ENCODE measurements around the gene U2AF1L4.

The U2AF1L4 gene

DNA sequence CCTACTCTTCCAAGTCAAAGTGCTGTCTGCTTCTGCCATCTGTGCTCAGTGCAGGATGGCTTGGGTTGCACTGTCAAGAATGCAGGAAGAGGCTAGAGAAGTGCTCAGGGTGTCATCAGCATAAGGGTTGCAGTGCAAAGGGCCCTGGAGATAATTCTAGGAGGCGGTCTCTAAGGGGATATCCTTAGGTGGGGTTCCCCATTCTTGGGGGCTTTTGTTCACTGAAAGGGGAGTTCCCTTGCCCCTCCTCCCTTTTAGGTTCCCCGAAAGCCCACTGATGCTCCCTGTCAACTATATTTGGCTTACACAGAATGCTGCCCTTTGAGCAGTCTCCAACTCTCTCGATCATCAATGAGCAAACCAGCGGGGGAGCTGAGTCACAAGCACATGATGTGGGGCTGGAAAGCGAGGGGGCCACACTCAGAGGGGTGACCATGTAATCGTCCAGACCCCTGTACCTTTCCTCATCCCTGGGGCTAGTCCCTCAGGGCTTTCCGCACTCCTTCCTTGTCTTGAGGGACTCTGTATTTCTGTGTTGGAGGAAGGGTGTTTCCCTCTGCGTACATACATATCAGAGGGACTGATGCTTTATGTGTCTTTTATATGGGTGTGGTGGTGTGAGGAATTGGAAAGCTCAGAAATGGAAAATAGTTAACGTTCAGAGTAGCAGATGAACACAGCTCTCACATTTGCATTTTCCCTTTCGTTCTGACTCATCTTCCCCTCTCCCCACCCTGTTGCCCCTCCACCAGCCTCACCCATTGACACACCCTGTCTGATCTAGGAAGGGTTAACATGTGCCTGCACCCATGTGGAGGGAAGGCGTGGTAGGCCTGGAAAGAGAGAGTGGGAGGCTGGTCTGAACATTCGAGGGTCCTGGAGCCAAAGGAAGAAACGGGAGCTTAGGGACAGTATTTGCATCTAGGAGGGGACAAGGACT lies 34.2 kb downstream of the U2AF1L4 start:
- TF ChIP-seq, protein P1, sequence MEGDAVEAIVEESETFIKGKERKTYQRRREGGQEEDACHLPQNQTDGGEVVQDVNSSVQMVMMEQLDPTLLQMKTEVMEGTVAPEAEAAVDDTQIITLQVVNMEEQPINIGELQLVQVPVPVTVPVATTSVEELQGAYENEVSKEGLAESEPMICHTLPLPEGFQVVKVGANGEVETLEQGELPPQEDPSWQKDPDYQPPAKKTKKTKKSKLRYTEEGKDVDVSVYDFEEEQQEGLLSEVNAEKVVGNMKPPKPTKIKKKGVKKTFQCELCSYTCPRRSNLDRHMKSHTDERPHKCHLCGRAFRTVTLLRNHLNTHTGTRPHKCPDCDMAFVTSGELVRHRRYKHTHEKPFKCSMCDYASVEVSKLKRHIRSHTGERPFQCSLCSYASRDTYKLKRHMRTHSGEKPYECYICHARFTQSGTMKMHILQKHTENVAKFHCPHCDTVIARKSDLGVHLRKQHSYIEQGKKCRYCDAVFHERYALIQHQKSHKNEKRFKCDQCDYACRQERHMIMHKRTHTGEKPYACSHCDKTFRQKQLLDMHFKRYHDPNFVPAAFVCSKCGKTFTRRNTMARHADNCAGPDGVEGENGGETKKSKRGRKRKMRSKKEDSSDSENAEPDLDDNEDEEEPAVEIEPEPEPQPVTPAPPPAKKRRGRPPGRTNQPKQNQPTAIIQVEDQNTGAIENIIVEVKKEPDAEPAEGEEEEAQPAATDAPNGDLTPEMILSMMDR (IDR thresholded peaks at IDR 0.05; ENCODE audit: extremely low read depth, insufficient read depth, missing control alignments), result no peak
- no peak for DNase-seq (ENCODE audit: low spot score)
- in situ Hi-C loops (cut with MboI; ENCODE audit: low pct_unique_long_range_greater_than_20kb, low sequenced_read_pairs, unreplicated experiment), result no loop called here

DNA sequence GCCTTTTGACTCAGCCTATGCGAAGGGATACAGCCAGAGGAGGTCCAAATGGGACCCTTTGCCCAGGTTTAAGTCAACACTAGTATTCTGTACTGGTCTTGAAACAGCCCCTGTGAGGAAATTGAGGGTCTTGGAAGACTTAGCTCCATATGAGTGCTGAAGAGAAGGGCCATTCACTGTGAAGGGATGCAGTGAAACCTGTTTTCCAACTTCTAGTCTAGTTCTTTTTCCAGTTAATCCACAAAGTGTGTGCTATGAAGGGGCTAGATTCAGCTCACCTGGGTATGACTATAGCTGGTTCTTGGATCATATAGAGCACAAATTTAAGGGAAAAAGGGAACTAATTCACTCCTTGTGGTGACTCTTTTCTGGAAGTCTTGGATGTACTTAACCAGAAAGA lies 36.8 kb downstream of the U2AF1L4 start:
- TF ChIP-seq, protein P1 (IDR thresholded peaks at IDR 0.05; ENCODE audit: extremely low read depth, insufficient read depth, missing control alignments), result no peak
- in situ Hi-C loops (cut with MboI; ENCODE audit: low pct_unique_long_range_greater_than_20kb, low sequenced_read_pairs, unreplicated experiment), result no loop called here
- no peak for DNase-seq (ENCODE audit: low spot score)

DNA sequence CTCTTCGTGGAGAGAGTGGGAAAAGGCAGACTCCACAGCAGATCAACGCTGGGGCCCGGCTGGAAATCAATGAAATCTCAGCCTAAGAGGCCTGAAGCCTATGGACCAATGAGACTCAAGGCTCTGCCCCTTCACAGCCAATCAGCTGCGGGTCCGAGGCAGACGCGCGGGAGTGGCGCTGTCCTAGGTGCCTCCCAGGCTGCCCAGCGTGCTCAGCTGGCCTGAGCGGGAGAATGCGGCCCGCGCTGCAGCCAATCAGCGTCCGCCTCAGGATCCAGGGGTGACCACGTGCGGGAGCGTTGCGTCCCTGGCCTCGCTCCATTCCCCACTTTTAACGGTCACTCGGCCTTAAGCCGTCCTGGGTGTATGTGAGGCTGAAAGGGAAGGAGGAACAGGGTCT lies 41.0 kb downstream of the U2AF1L4 start, which contains the start of gene ZBTB32:
ZBTB32 (plus strand) TSS at position 341 of the 400 bp plus-strand sequence. CDS start 10,069 bp downstream, outside the sequence.
- peak; percentile 39 for DNase-seq (ENCODE audit: low spot score)
- TF ChIP-seq, protein P1 (IDR thresholded peaks at IDR 0.05; ENCODE audit: extremely low read depth, insufficient read depth, missing control alignments), result no peak
- in situ Hi-C loops (cut with MboI; ENCODE audit: low pct_unique_long_range_greater_than_20kb, low sequenced_read_pairs, unreplicated experiment), result no loop called here

GRCh38 chr19:35703343-35703742 lies 41.9 kb downstream of the U2AF1L4 start:
- in situ Hi-C loops (cut with MboI; ENCODE audit: low pct_unique_long_range_greater_than_20kb, low sequenced_read_pairs, unreplicated experiment), result no loop called here
- TF ChIP-seq, protein P1 (IDR thresholded peaks at IDR 0.05; ENCODE audit: extremely low read depth, insufficient read depth, missing control alignments), result no peak

DNA sequence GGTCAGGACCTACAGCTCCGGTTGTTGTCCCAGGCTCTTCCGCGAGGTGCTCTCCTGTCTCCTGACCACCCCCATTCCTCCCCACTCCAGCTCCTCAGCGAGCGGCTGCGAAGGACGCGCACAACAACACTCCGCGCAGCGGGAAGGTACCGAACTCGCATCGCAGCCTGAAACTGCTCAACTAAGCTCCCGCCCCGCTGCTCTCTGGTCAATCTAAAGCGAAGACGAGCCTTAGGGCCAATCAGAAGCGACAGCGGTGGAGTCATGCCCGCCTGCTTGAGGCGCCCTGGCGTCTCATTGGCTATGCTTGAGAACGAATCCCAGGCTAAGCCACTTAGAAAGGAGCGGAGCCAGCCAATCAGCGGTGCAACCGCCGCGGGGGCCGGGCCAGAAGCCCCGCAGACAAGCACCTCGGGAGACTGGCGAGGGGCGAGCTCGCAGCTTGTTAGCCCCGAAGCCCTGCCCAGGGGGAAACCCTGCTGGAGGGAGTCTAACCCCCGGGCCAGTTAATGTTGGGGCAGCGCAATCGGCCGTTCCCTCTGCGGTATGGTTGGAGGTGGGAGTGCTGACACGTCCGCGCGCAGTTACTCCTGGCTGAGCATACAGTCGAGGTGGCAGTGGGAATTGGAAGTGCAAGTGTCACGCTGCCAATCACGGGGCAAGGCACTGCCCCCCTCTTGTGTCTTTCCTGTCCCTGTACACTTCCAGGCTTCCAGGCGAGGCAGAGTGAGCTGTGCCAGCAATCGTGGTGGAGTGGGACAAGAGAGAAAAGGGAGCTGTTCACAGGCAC lies 42.8 kb downstream of the U2AF1L4 start:
- in situ Hi-C loops (cut with MboI; ENCODE audit: low pct_unique_long_range_greater_than_20kb, low sequenced_read_pairs, unreplicated experiment), result no loop called here
- peak; percentile 94 for DNase-seq (ENCODE audit: low spot score)
- TF ChIP-seq, protein P1 (IDR thresholded peaks at IDR 0.05; ENCODE audit: extremely low read depth, insufficient read depth, missing control alignments), result no peak

More at GRCh38 chr19:35703343-35703742, 41.9 kb downstream of the U2AF1L4 start:
- no peak for DNase-seq (ENCODE audit: low spot score)

DNA sequence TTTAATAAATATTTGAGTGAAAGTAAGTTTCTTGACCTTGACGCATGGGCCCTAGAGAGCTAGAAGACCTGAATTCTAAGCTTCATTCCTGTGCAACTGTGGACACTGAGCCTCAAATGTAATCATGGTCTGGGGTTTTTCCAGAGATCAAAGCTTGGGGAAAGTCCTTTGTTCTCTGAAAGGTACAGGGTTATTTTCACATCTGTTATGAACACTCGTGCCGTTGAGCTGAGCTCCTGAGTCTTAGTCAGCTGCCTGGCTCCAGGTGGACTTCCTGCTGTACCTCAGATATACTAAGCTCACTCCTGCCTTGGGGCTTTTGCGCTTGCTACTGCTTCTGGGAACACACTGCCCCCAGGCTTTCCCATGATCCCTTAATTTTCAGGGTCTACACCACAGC lies 48.4 kb downstream of the U2AF1L4 start:
- TF ChIP-seq, protein P1 (IDR thresholded peaks at IDR 0.05; ENCODE audit: extremely low read depth, insufficient read depth, missing control alignments), result no peak
- DNase-seq (ENCODE audit: low spot score), result peak; percentile 72
- in situ Hi-C loops (cut with MboI; ENCODE audit: low pct_unique_long_range_greater_than_20kb, low sequenced_read_pairs, unreplicated experiment), result no loop called here

Measured in GM13977 (cell line).